GM12878 (cell line): ENCODE data around the gene PKD1L1. TPM values are rescaled to one million over a fixed set of nuclear protein-coding genes. Genes with fewer than 3 reads are reported as not detected.

Source experiments
- ATAC-seq: fragments of 200-7000 bp; cut with Tn5 transposase; 3 replicates; pipeline ENCODE4 v1.9.1; 2020; ENCODE audit warnings: mild to moderate bottlenecking, moderate library complexity
- BruUV-seq: library from RNA; stranded (reverse); fragments of 400-500 nt; replicated peaks from 2 replicates; lab custom pipeline; 2021; lab: Mats Ljungman, UMichigan
- CTCF ChIA-PET: fragments of 300-600 bp; sonication (Branson Sonifier 250); formaldehyde crosslinking; extraction: SDS; loops from one replicate; lab custom pipeline; 2021; ENCODE audit warnings: inconsistent platforms; lab: Yijun Ruan, JAX
- POLR2A ChIA-PET: fragments of 350-600 bp; formaldehyde crosslinking; extraction: SDS; loops from one replicate; lab custom pipeline; 2021; ENCODE audit warnings: inconsistent platforms; lab: Charles Lee
- RAD21 ChIA-PET: fragments of 300-600 bp; sonication (Branson Sonifier 250); formaldehyde crosslinking; loops from one replicate; lab custom pipeline; 2023; ENCODE audit warnings: antibody characterized with exemption; ENCODE audit not compliant: unreplicated experiment; lab: Charles Lee
- SMC1A ChIA-PET: fragments of 300-600 bp; sonication (Branson Sonifier 250); formaldehyde crosslinking; loops from one replicate; lab custom pipeline; 2023; ENCODE audit not compliant: unreplicated experiment, uncharacterized antibody; lab: Charles Lee
- DNase-seq: peaks from one replicate; pipeline ENCODE4 v3.0.0-alpha.2; 2011; ENCODE audit warnings: low read depth, low spot score
- FAIRE-seq: peaks from 3 replicates; lab custom pipeline; 2011; peaks lifted over from hg19 to GRCh38; lab: Jason Lieb, UNC
- H2AFZ ChIP-seq: 2 replicates; pipeline ENCODE4 v1.6.0; 2011; ENCODE audit warnings: low read depth, low read length, control low read depth; ENCODE audit not compliant: control insufficient read depth
- H3K27ac ChIP-seq: 2 replicates; pipeline ENCODE4 v1.5.1; 2011; ENCODE audit warnings: control low read depth; ENCODE audit not compliant: control insufficient read depth, insufficient read depth
- H3K27me3 ChIP-seq, 2 experiments: replicated peaks in 1 of 2; 2 replicates each; pipeline versions ENCODE4 v1.6.0 to v1.6.1; 2011; ENCODE audit warnings: low read length in 1 of 2; ENCODE audit not compliant: control insufficient read depth in 2 of 2, insufficient read depth in 2 of 2
- H3K36me3 ChIP-seq, 2 experiments: 2 replicates each; pipeline ENCODE4 v1.5.1; 2011; ENCODE audit warnings: low read length in 1 of 2; ENCODE audit not compliant: control insufficient read depth in 2 of 2, insufficient read depth in 2 of 2
- H3K4me1 ChIP-seq: 2 replicates; pipeline ENCODE4 v1.6.1; 2011; ENCODE audit warnings: mild to moderate bottlenecking, low read length, moderate library complexity, mixed read lengths; ENCODE audit not compliant: control insufficient read depth, insufficient read depth
- H3K4me2 ChIP-seq: 2 replicates; pipeline ENCODE4 v1.6.0; 2011; ENCODE audit warnings: control low read depth; ENCODE audit not compliant: control insufficient read depth, insufficient read depth
- H3K4me3 ChIP-seq: fragments of 200-600 bp; sonication (generic); 2 replicates; pipeline ENCODE4 v1.5.1; 2016
- H3K79me2 ChIP-seq: 2 replicates; pipeline ENCODE4 v1.6.0; 2011; ENCODE audit warnings: low read length; ENCODE audit not compliant: control insufficient read depth, insufficient read depth
- H3K9ac ChIP-seq: 2 replicates; pipeline ENCODE4 v1.8.0; 2011; ENCODE audit warnings: low read length, control low read depth, mixed read lengths; ENCODE audit not compliant: control insufficient read depth, insufficient read depth
- H3K9me3 ChIP-seq: replicated peaks from 3 replicates; pipeline ENCODE4 v1.5.1; 2011; ENCODE audit warnings: mild to moderate bottlenecking, low read length; ENCODE audit not compliant: control insufficient read depth, insufficient read depth
- H4K20me1 ChIP-seq: 2 replicates; pipeline ENCODE4 v1.6.0; 2011; ENCODE audit not compliant: control insufficient read depth, insufficient read depth
- CUX1 ChIP-seq: IDR thresholded peaks from 2 replicates; pipeline ENCODE4 v1.6.1; 2012; ENCODE audit warnings: improper control_type of control experiment, low read depth, low read length; ENCODE audit not compliant: insufficient replicate concordance
- DPF2 ChIP-seq: fragments of 450-650 bp; IDR thresholded peaks from 2 replicates; pipeline ENCODE4 v1.6.1; 2017; ENCODE audit warnings: mild to moderate bottlenecking
- KAT2A ChIP-seq: conservative IDR thresholded peaks from 2 replicates; pipeline ENCODE4 v1.6.1; 2011; ENCODE audit warnings: low read depth, low read length; ENCODE audit not compliant: control insufficient read depth
- SREBF1 ChIP-seq: IDR thresholded peaks from 2 replicates; pipeline ENCODE4 v1.6.1; 2012; ENCODE audit warnings: mild to moderate bottlenecking, low read length
- TBL1XR1 ChIP-seq: IDR thresholded peaks from 2 replicates; pipeline ENCODE4 v1.6.1; 2012; ENCODE audit warnings: low read depth, low read length, improper control_type of control experiment
- TCF12 ChIP-seq: IDR thresholded peaks from 2 replicates; pipeline ENCODE4 v1.6.1; 2011; ENCODE audit warnings: low read depth, mild to moderate bottlenecking, low read length
- WRNIP1 ChIP-seq: IDR thresholded peaks from 2 replicates; pipeline ENCODE4 v1.6.1; 2011; ENCODE audit warnings: low read depth, low read length, improper control_type of control experiment, borderline replicate concordance
- WGBS: methylation state at CpG from one replicate; pipeline ENCODE4 v1.1.6; 2016; ENCODE audit warnings: low lambda C conversion rate; ENCODE audit not compliant: insufficient replicate concordance, insufficient coverage; ENCODE audit errors: missing lambda C conversion rate; 5-methylcytosine and 5-hydroxymethylcytosine counted together
- in situ Hi-C: fragments of 300-500 bp; cut with MboI; formaldehyde crosslinking; loops from 9 replicates; pipeline ENCODE4 v1.14.3; 2018; ENCODE audit warnings: mixed read lengths
- intact Hi-C: fragments of 100-400 bp; cut with micrococcal nuclease; formaldehyde crosslinking; loops from one replicate; pipeline ENCODE4 v1.14.2; 2022; ENCODE audit not compliant: unreplicated experiment
- polyA plus RNA-seq, 11 experiments: library from polyadenylated mRNA; depleted of rRNA in 4 of 11; unstranded in 6 of 11; stranded (reverse) in 5 of 11; fragments of >200 nt; fragmentation: Nextera tagmentation in 4 of 11; fragmentation: Illumina TruSeq in 1 of 11; extraction: Ambion mirVana in 4 of 11; extraction: Trizol in 1 of 11; gene quantifications; 1 replicate in 1 of 11; 2 replicates in 10 of 11; pipeline versions ENCODE4 v1.2.1 to v1.2.3, GENCODE V29; 2011 to 2016; ENCODE audit warnings: inconsistent platforms in 2 of 11, missing spikeins in 2 of 11, low read depth in 1 of 11
- total RNA-seq, 4 experiments: library from RNA; depleted of rRNA in 3 of 4; stranded (reverse); fragments of >200 nt in 3 of 4; fragmentation: Illumina TruSeq in 1 of 4; extraction: Trizol in 1 of 4; gene quantifications; 2 replicates each; pipeline versions ENCODE4 v1.2.1 to v1.2.3, GENCODE V29; 2013 to 2021

PKD1L1 gene
- total and polyA plus RNA-seq, 10 of the 15 experiments (the other 5 are each of a cell fraction or from before 2014, with no cell fraction given), result under 0.01 to 0.05 (median 0.02) TPM; not detected in 3

GRCh38 chr7:47748041-47748440 is 200.2 kb downstream of the PKD1L1 start:
- FAIRE-seq, result no peak
- CTCF ChIA-PET, result no interaction called here
- no peaks in the 10 kb centered on the region for H3K36me3 ChIP-seq
- no peaks in the 10 kb centered on the region for H3K79me2 ChIP-seq
- no peaks in the 10 kb centered on the region for H4K20me1 ChIP-seq
- intact Hi-C loops (no loop called here), in situ Hi-C loops (no loop called here)
- no peak overlapping the region for H2AFZ ChIP-seq
- RAD21 ChIA-PET, result no interaction called here
- TF ChIP-seq DPF2, result no peak
- no peak for TF ChIP-seq TCF12
- no peak for TF ChIP-seq KAT2A
- no peak for TF ChIP-seq WRNIP1
- no peak for TF ChIP-seq CUX1
- TF ChIP-seq TBL1XR1, result no peak
- no peak for TF ChIP-seq SREBF1
- H3K27me3 ChIP-seq, result peaks cover 0 to 3% of the 10 kb centered on the region in 2 experiments; a peak in 2 of 4 replicates
- no peak overlapping the region for H3K27ac ChIP-seq
- no peaks in the 10 kb centered on the region for H3K4me1 ChIP-seq
- SMC1A ChIA-PET, result no interaction called here
- no peak overlapping the region for H3K4me2 ChIP-seq
- no peak for ATAC-seq
- BruUV-seq, result no TSS peak
- no peak overlapping the region for H3K9ac ChIP-seq
- no peak for DNase-seq
- no peaks in the 10 kb centered on the region; the same call in 2 of the 3 replicates for H3K9me3 ChIP-seq
- no peak overlapping the region for H3K4me3 ChIP-seq
- 39% methylated on average over 7 of the region's 7 CpGs for WGBS
- POLR2A ChIA-PET, result no interaction called here
